ENCODE results near the gene RIPK4.

The RIPK4 gene

DNA sequence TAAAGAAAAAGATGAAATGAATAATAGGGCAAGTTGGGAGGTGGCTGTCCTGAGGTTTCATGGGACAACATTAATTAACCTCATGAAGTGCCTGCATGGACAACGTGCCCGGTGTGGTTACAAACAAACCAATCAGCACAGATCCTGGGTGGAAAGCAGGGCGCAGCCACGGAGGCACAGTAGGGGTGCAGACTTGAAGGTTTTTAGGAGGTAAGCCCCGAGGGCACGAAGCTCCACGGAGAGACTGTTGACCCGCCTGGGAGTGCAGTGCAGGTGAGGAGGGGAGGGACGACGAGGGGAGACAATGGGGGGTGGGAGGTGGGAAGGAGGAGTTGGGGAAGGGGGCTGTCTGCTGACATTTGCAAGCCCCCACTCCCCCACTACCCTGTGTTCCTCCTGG is 2.3 kb upstream of the RIPK4 start:
- H3K9ac ChIP-seq (ENCODE audit: low read length in 2 of 2) = no peak overlapping the region
- no peaks in the 10 kb centered on the region for H3K9me3 ChIP-seq (ENCODE audit: control insufficient read depth in 2 of 2, low read length in 2 of 2)
- peaks cover 18% of the 10 kb centered on the region for H3K4me1 ChIP-seq (ENCODE audit: control insufficient read depth, insufficient read depth, low read length)
- H3K27me3 ChIP-seq (ENCODE audit: control insufficient read depth in 1 of 2, insufficient read depth in 2 of 2, low read length in 2 of 2) = peaks cover 75 to 82% of the 10 kb centered on the region in 2 donors
- H3K27ac ChIP-seq (ENCODE audit: low read length) = no peak overlapping the region
- H3K4me3 ChIP-seq (ENCODE audit: low read length in 2 of 2) = peak overlapping the region in 1 of 2 donors; percentile 66
- no peaks in the 10 kb centered on the region for H3K36me3 ChIP-seq (ENCODE audit: control insufficient read depth in 2 of 2, insufficient read depth in 2 of 2, low read length in 2 of 2)

DNA sequence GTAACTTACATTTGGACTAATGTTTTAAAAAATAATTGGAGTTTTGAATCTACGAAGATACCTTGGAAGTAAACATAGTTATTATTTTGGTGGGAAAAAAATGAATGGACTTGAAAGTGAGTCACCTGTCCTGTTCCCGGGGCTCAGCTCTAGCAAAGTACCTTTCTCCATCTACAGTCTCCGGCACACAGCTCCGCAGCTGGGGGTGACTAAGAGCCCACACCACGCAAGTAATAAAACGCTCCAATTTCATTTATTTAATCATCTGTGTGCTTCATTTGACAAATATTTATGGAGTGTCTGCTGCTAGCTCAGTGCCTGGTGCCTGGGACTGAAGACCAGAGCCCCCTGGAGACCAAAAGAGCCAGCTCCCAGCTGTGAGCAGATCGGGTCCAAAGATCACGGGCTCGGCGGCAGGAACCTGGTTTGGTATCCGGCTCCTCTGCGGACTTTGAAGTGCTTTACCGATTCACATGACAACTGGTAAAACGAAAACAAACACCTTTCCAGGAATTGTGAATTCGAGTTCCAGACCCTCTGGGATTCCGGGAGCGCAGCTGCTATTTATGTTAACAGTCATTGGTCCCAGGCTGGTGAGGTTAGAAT is 1.7 kb upstream of the RIPK4 start:
- H3K27ac ChIP-seq (ENCODE audit: low read length) = no peak overlapping the region
- H3K27me3 ChIP-seq (ENCODE audit: control insufficient read depth in 1 of 2, insufficient read depth in 2 of 2, low read length in 2 of 2) = peaks cover 75 to 88% of the 10 kb centered on the region in 2 donors
- H3K9ac ChIP-seq (ENCODE audit: low read length in 2 of 2) = no peak overlapping the region

DNA sequence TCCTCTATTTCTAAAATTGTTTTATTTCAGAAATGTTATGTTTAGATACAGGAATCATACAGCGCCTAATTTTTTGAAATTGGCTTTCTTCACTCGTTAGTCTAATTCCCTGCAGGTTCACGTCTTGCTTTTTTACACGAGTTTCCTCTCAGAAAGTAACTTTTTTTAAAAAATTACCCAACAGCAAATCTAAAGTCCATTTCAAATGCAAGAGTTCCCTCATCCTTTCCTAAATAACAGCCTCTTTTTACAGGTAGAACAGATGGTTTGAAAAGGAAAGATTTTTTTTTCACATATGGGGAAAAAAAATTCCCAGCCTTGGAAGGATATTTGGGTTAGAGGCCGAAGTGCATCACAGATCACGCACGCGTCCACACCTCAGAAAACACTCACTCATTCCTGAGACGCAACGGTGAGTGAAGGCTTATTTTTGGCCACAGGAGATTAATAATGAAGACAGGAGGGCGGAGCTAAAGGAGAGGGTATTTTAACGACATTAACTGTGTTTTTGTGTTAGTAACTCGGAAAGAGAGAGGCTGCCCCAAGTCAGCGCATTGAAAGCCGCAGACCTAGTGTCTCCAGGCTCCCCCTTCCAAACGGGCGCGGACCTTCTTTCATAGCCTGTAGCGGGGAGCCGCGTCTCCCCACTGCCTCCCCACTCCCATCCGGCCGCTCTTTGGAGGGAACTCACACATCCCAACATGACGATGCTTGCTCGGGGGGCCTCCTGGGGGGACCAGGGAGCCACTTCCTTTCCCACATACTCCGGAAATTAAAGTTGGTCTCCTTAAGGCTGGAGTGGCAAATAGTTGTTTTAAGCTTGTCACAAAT is 969 bp upstream of the RIPK4 start:
- Histone ChIP-seq H3K36me3 (ENCODE audit: control insufficient read depth in 2 of 2, insufficient read depth in 2 of 2, low read length in 2 of 2) (no peaks in the 10 kb centered on the region), H3K27ac (ENCODE audit: low read length) (no peak overlapping the region), H3K9ac (ENCODE audit: low read length in 2 of 2) (no peak overlapping the region), H3K4me1 (ENCODE audit: control insufficient read depth, insufficient read depth, low read length) (peaks cover 18% of the 10 kb centered on the region), H3K9me3 (ENCODE audit: control insufficient read depth in 2 of 2, low read length in 2 of 2) (no peaks in the 10 kb centered on the region), H3K27me3 (ENCODE audit: control insufficient read depth in 1 of 2, insufficient read depth in 2 of 2, low read length in 2 of 2) (peaks cover 76 to 91% of the 10 kb centered on the region in 2 donors), H3K4me3 (ENCODE audit: low read length in 2 of 2) (no peak overlapping the region)

More for the DNA sequence above, 1.7 kb upstream of the RIPK4 start:
- H3K4me1 ChIP-seq (ENCODE audit: control insufficient read depth, insufficient read depth, low read length) = peaks cover 18% of the 10 kb centered on the region
- H3K9me3 ChIP-seq (ENCODE audit: control insufficient read depth in 2 of 2, low read length in 2 of 2) = no peaks in the 10 kb centered on the region
- H3K4me3 ChIP-seq (ENCODE audit: low read length in 2 of 2) = peak overlapping the region; percentile 17 to 66
- no peaks in the 10 kb centered on the region for H3K36me3 ChIP-seq (ENCODE audit: control insufficient read depth in 2 of 2, insufficient read depth in 2 of 2, low read length in 2 of 2)

DNA sequence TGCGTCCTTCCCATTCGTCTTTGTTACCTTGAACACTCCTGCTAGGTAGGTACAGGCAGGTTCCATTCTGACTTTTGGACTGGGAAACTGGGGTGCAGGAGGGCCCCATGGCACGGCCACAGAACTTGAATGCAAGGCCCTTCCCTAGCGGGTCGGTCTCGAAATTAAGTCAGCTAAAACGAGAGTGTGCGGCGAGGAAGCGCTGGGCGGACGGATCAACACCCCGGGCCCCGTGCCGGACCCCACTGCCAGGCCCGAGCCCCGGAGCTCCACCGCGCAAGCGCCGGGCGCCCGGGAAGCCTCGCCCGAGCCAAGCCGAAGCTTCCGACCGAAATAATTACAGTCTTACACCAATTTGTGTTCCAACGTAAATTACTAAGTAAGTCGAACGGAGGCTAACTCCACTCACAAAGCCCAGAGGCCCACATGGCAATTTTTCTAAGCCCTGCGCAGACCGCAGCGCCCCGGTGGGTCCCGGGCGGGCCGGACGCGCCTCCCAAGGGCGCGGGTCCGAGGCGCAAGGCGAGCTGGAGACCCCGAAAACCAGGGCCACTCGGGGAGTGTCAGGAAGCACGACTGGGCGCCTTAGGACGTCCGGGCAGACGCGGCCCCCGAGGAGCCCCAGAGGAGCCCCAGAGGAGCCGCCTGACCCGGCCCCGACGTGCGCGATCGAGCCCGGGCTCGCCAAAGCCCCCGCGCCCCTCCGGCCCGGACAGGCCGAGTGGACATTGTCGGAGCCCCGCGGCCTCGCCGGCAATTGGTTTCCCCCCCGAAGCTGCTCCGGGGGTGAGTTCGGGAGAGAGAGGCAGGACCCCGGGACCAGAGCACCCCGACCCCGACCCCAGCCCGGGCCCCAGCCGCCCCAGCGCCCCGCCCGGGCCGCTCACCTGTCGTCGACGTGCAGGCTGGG is 624 bp downstream of the RIPK4 start:
- no peaks in the 10 kb centered on the region for H3K36me3 ChIP-seq (ENCODE audit: control insufficient read depth in 2 of 2, insufficient read depth in 2 of 2, low read length in 2 of 2)
- peaks cover 23% of the 10 kb centered on the region for H3K4me1 ChIP-seq (ENCODE audit: control insufficient read depth, insufficient read depth, low read length)
- no peaks in the 10 kb centered on the region for H3K9me3 ChIP-seq (ENCODE audit: control insufficient read depth in 2 of 2, low read length in 2 of 2)
- peaks cover 73 to 93% of the 10 kb centered on the region in 2 donors for H3K27me3 ChIP-seq (ENCODE audit: control insufficient read depth in 1 of 2, insufficient read depth in 2 of 2, low read length in 2 of 2)
- peak overlapping the region in 1 of 2 donors; percentile 22 for H3K4me3 ChIP-seq (ENCODE audit: low read length in 2 of 2)
- H3K27ac ChIP-seq (ENCODE audit: low read length) = no peak overlapping the region
- H3K9ac ChIP-seq (ENCODE audit: low read length in 2 of 2) = no peak overlapping the region

DNA sequence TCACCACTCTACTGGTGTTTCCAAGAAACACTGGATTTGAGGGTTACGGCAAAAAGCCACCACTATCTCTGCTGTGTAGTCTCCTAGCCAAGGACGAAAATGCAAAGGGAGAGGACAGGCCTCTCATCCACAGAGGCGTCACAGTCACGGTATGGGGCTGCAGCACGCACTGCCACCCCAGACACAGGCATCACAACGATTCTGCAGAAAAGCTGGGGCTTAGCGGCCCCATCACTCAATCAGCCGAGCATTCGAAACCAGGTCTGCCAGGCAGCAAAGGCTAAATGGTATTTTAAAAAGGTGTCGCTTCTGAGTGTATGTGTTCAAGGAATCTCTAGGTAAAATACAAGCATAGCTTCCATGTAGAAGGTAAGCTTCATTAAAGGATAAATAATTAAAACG is 1.4 kb downstream of the RIPK4 start:
- peaks cover 73 to 93% of the 10 kb centered on the region in 2 donors for H3K27me3 ChIP-seq (ENCODE audit: control insufficient read depth in 1 of 2, insufficient read depth in 2 of 2, low read length in 2 of 2)
- H3K36me3 ChIP-seq (ENCODE audit: control insufficient read depth in 2 of 2, insufficient read depth in 2 of 2, low read length in 2 of 2) = no peaks in the 10 kb centered on the region
- peaks cover 23% of the 10 kb centered on the region for H3K4me1 ChIP-seq (ENCODE audit: control insufficient read depth, insufficient read depth, low read length)
- H3K9me3 ChIP-seq (ENCODE audit: control insufficient read depth in 2 of 2, low read length in 2 of 2) = no peaks in the 10 kb centered on the region
- H3K27ac ChIP-seq (ENCODE audit: low read length) = no peak overlapping the region
- H3K9ac ChIP-seq (ENCODE audit: low read length in 2 of 2) = no peak overlapping the region
- H3K4me3 ChIP-seq (ENCODE audit: low read length in 2 of 2) = no peak overlapping the region

DNA sequence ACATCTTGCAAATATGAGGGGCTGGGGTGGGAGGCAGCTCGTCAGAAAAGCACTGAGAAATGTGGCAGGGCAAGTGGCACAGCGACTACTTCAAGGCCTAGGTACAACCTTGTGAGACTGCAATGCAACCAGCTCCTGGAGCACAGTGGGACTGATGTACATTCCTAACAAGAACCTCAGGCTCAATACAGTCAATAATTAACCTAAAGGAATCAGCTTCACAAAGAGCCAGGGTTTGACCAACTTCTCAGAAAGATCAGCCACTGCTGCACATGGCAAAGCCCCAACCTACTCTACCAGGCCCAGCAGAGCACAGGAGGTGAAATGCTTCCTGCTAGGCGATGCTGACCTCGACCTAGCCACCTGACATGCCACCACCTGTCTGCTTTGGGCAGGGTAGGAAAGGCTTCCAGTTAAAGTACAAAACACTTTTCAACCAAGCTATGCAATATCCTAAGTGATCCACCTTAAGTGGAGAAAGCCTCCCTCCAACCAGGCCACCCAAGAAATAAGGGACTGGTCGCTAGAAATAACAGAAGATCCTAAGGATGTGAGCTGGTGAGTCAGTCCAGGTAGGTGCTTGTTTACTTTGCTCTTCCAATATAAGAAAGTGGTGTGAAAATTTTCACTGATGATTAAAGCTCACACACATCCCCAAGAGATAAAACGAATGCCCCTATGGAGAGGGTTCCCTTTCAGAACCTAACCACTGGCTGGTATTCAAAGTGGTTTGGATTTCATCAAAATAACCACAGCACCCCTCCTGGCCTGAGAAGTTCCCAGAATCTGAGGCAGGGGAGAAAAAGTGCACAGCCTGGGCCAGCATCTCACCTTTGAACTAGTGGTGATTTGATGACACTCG is 2.1 kb downstream of the RIPK4 start:
- H3K4me3 ChIP-seq (ENCODE audit: low read length in 2 of 2) = no peak overlapping the region

DNA sequence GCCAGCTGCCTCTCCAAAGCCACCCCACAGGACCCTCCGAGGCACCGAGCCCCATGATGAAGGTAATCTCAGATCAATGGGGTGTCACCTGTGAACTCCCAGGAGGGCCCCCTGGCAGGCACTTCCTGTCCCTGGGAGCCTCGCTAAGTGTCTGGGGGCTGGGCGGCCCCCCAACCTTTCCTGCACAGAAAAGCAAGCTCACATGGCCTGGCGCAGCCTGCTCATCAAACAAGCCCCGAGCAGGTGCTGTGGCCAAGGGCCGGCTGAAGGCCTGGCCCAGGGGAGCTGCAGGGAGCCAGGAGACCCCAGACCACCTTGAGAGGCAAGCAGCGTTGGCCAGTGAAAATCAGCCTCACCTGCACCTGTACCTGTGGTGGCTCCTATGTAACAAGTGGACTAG is 2.9 kb downstream of the RIPK4 start:
- Histone ChIP-seq H3K9ac (ENCODE audit: low read length in 2 of 2) (no peak overlapping the region), H3K4me3 (ENCODE audit: low read length in 2 of 2) (no peak overlapping the region)

More for the DNA sequence above, 2.1 kb downstream of the RIPK4 start:
- H3K27ac ChIP-seq (ENCODE audit: low read length) = no peak overlapping the region
- no peak overlapping the region for H3K9ac ChIP-seq (ENCODE audit: low read length in 2 of 2)
- peaks cover 70 to 97% of the 10 kb centered on the region in 2 donors for H3K27me3 ChIP-seq (ENCODE audit: control insufficient read depth in 1 of 2, insufficient read depth in 2 of 2, low read length in 2 of 2)
- H3K4me1 ChIP-seq (ENCODE audit: control insufficient read depth, insufficient read depth, low read length) = peaks cover 23% of the 10 kb centered on the region
- H3K36me3 ChIP-seq (ENCODE audit: control insufficient read depth in 2 of 2, insufficient read depth in 2 of 2, low read length in 2 of 2) = no peaks in the 10 kb centered on the region
- no peaks in the 10 kb centered on the region for H3K9me3 ChIP-seq (ENCODE audit: control insufficient read depth in 2 of 2, low read length in 2 of 2)

DNA sequence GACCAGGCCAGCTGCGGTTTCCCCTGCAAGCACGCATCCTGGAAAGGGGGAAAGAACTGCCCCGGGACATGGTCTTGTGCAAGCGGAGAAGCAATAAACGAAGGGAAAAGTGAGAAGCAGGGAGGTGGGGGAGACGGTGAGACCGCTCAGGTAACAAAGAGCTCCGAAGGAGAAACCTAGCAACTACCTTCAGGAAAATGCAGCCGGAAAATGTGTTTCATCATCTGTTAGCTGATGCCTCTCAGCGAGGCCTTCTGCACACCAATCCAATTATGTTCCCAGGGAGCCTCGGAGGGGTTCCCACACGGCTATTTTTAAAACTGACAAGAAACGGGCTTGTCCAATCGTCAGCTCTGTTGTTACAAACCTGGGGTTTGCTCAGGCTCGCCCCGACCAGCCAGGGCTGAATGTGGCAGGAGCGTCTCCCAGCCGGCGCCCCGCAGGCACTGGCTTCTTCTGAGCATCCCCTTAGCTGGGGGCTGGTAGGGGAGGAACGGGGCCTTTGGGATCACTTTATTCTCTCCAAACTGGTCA is 3.4 kb downstream of the RIPK4 start:
- Histone ChIP-seq H3K4me1 (ENCODE audit: control insufficient read depth, insufficient read depth, low read length) (peaks cover 17% of the 10 kb centered on the region), H3K9ac (ENCODE audit: low read length in 2 of 2) (no peak overlapping the region), H3K9me3 (ENCODE audit: control insufficient read depth in 2 of 2, low read length in 2 of 2) (no peaks in the 10 kb centered on the region), H3K36me3 (ENCODE audit: control insufficient read depth in 2 of 2, insufficient read depth in 2 of 2, low read length in 2 of 2) (no peaks in the 10 kb centered on the region), H3K27ac (ENCODE audit: low read length) (no peak overlapping the region), H3K27me3 (ENCODE audit: control insufficient read depth in 1 of 2, insufficient read depth in 2 of 2, low read length in 2 of 2) (peaks cover 61 to 86% of the 10 kb centered on the region in 2 donors), H3K4me3 (ENCODE audit: low read length in 2 of 2) (no peak overlapping the region)

More for the DNA sequence above, 2.9 kb downstream of the RIPK4 start:
- H3K27ac ChIP-seq (ENCODE audit: low read length) = no peak overlapping the region
- no peaks in the 10 kb centered on the region for H3K36me3 ChIP-seq (ENCODE audit: control insufficient read depth in 2 of 2, insufficient read depth in 2 of 2, low read length in 2 of 2)
- H3K9me3 ChIP-seq (ENCODE audit: control insufficient read depth in 2 of 2, low read length in 2 of 2) = no peaks in the 10 kb centered on the region
- peaks cover 23% of the 10 kb centered on the region for H3K4me1 ChIP-seq (ENCODE audit: control insufficient read depth, insufficient read depth, low read length)
- H3K27me3 ChIP-seq (ENCODE audit: control insufficient read depth in 1 of 2, insufficient read depth in 2 of 2, low read length in 2 of 2) = peaks cover 66 to 91% of the 10 kb centered on the region in 2 donors

DNA sequence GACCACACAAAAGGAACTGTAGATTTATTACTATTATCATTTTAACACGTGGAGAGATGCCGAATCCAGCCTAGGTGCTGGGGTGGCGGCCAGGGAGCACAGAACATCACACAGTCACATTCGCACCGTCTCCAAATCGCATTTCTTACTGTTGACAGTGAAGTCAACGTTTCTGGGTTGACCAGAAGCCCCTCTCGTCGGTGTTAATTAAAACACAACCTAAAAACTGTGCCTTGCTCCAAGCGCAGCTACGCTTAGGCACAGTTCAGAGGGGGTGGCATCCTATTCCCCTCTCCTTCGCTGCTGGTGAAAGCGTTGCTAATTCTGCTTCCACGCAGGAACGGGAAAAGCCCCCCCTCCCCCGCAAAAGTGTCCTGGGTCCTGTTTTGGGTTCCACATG is 4.1 kb downstream of the RIPK4 start:
- H3K27me3 ChIP-seq (ENCODE audit: control insufficient read depth in 1 of 2, insufficient read depth in 2 of 2, low read length in 2 of 2) = peaks cover 54 to 79% of the 10 kb centered on the region in 2 donors
- no peak overlapping the region for H3K4me3 ChIP-seq (ENCODE audit: low read length in 2 of 2)
- no peak overlapping the region for H3K9ac ChIP-seq (ENCODE audit: low read length in 2 of 2)
- no peaks in the 10 kb centered on the region for H3K9me3 ChIP-seq (ENCODE audit: control insufficient read depth in 2 of 2, low read length in 2 of 2)
- H3K4me1 ChIP-seq (ENCODE audit: control insufficient read depth, insufficient read depth, low read length) = peaks cover 12% of the 10 kb centered on the region
- no peak overlapping the region for H3K27ac ChIP-seq (ENCODE audit: low read length)
- H3K36me3 ChIP-seq (ENCODE audit: control insufficient read depth in 2 of 2, insufficient read depth in 2 of 2, low read length in 2 of 2) = no peaks in the 10 kb centered on the region
